SK-N-SH (cell line): ENCODE measurements around the gene NTM. TPM values are rescaled to one million over a fixed set of nuclear protein-coding genes. Genes with fewer than 3 reads are reported as not detected.

Experiments
- CTCF ChIA-PET: fragments of 300-600, 350-600 bp; formaldehyde crosslinking; extraction: SDS; loops from one replicate; lab custom pipeline; 2021; lab: Yijun Ruan, JAX
- POLR2A ChIA-PET: fragments of 350-600 bp; sonication (Branson Sonifier 250); formaldehyde crosslinking; extraction: SDS; loops from one replicate; lab custom pipeline; 2020; ENCODE audit warnings: antibody characterized with exemption, inconsistent platforms; lab: Yijun Ruan, JAX
- DNase-seq: peaks from one replicate; pipeline ENCODE4 v3.0.0; 2012
- H2AFZ ChIP-seq: fragments of 200-600 bp; sonication (generic); 2 replicates; pipeline ENCODE4 v1.8.1; 2016; ENCODE audit warnings: antibody characterized with exemption, mild to moderate bottlenecking, low read depth
- H3F3A ChIP-seq: fragments of 200-600 bp; sonication (generic); replicated peaks from 2 replicates; pipeline ENCODE3; 2016; ENCODE audit warnings: antibody characterized with exemption, mild to moderate bottlenecking; ENCODE audit not compliant: insufficient read depth
- H3K27ac ChIP-seq, 2 experiments: fragments of 200-500 bp in 1 of 2; fragments of 200-600 bp in 1 of 2; sonication (Bioruptor generic) in 1 of 2; sonication (generic), shearing (Covaris generic) in 1 of 2; 2 replicates each; pipeline versions ENCODE4 v1.5.1 to v1.6.1; 2014 to 2016; ENCODE audit warnings: low read depth in 2 of 2, inconsistent platforms in 1 of 2, low read length in 1 of 2, mild to moderate bottlenecking in 1 of 2, mixed read lengths in 1 of 2
- H3K27me3 ChIP-seq: fragments of 200-600 bp; sonication (generic), shearing (Covaris generic); 2 replicates; pipeline ENCODE4 v1.6.1; 2016; ENCODE audit warnings: mixed run types; ENCODE audit not compliant: insufficient read depth
- H3K36me3 ChIP-seq, 2 experiments: fragments of 200-500 bp in 1 of 2; fragments of 200-600 bp in 1 of 2; sonication (Bioruptor generic) in 1 of 2; sonication (generic) in 1 of 2; replicated peaks in 1 of 2; 2 replicates each; pipeline versions ENCODE3 to v1.5.1; 2014 to 2016; ENCODE audit warnings: low read length in 1 of 2, mild to moderate bottlenecking in 1 of 2; ENCODE audit not compliant: insufficient read depth in 2 of 2, control insufficient read depth in 1 of 2
- H3K4me1 ChIP-seq, 2 experiments: fragments of 200-500 bp in 1 of 2; fragments of 200-600 bp in 1 of 2; sonication (Bioruptor generic) in 1 of 2; sonication (generic), shearing (Covaris generic) in 1 of 2; 2 replicates each; pipeline versions ENCODE4 v1.5.1 to v1.6.1; 2014 to 2016; ENCODE audit warnings: low read depth in 1 of 2, low read length in 1 of 2, mixed run types in 1 of 2; ENCODE audit not compliant: insufficient read depth in 2 of 2, control insufficient read depth in 1 of 2
- H3K4me2 ChIP-seq: fragments of 200-600 bp; sonication (generic), shearing (Covaris generic); 2 replicates; pipeline ENCODE4 v1.6.1; 2017; ENCODE audit warnings: mixed run types
- H3K4me3 ChIP-seq, 2 experiments: fragments of 200-500 bp in 1 of 2; fragments of 200-600 bp in 1 of 2; sonication (Bioruptor generic) in 1 of 2; sonication (generic), shearing (Covaris generic) in 1 of 2; 2 replicates each; pipeline versions ENCODE4 v1.5.1 to v1.8.1; 2014 to 2016; ENCODE audit warnings: low read depth in 2 of 2, inconsistent platforms in 1 of 2, low read length in 1 of 2, mild to moderate bottlenecking in 1 of 2, mixed read lengths in 1 of 2, moderate library complexity in 1 of 2
- H3K79me2 ChIP-seq: fragments of 200-600 bp; sonication (generic); 2 replicates; pipeline ENCODE4 v1.8.1; 2017; ENCODE audit warnings: mild to moderate bottlenecking; ENCODE audit not compliant: insufficient read depth
- H3K9ac ChIP-seq: fragments of 200-600 bp; sonication (generic); 2 replicates; pipeline ENCODE4 v1.6.1; 2017; ENCODE audit warnings: mixed run types
- H3K9me2 ChIP-seq: fragments of 200-600 bp; sonication (generic); 2 replicates; pipeline ENCODE4 v1.6.1; 2017; ENCODE audit warnings: mixed run types
- H3K9me3 ChIP-seq: fragments of 200-600 bp; sonication (generic); 2 replicates; pipeline ENCODE4 v1.6.1; 2017; ENCODE audit warnings: mixed run types, mild to moderate bottlenecking, moderate library complexity
- H4K20me1 ChIP-seq: fragments of 200-600 bp; sonication (generic); 2 replicates; pipeline ENCODE4 v1.6.1; 2017; ENCODE audit warnings: mild to moderate bottlenecking, mixed run types; ENCODE audit not compliant: insufficient read depth
- ELF1 ChIP-seq: IDR thresholded peaks from 2 replicates; pipeline ENCODE4 v1.4.0; 2012
- EZH2phosphoT487 ChIP-seq: fragments of 200-600 bp; sonication (generic); IDR thresholded peaks from 2 replicates; pipeline ENCODE4 v1.6.1; 2017; ENCODE audit warnings: low read depth, mixed run types, mild to moderate bottlenecking, antibody characterized with exemption, moderate library complexity, borderline replicate concordance
- FOSL2 ChIP-seq: IDR thresholded peaks from 2 replicates; pipeline ENCODE4 v1.4.0; 2012; ENCODE audit warnings: low read depth, mild to moderate bottlenecking, moderate library complexity, borderline replicate concordance
- FOXJ3 ChIP-seq: sonication (generic); formaldehyde crosslinking; IDR thresholded peaks from 2 replicates; pipeline ENCODE4 v1.5.1; 2020; ENCODE audit warnings: mild to moderate bottlenecking, missing genetic modification reagents
- FOXM1 ChIP-seq: IDR thresholded peaks from 2 replicates; pipeline ENCODE4 v1.4.0; 2012; ENCODE audit warnings: low read depth, mild to moderate bottlenecking
- GABPA ChIP-seq: IDR thresholded peaks from 2 replicates; pipeline ENCODE4 v1.4.0; 2012; ENCODE audit warnings: low read depth, mild to moderate bottlenecking
- IRF3 ChIP-seq: fragments of 150-350 bp; IDR thresholded peaks from 2 replicates; pipeline ENCODE4 v1.6.1; 2016; ENCODE audit warnings: mild to moderate bottlenecking, low read depth, low read length
- JUND ChIP-seq: IDR thresholded peaks from 2 replicates; pipeline ENCODE4 v1.4.0; 2012
- MEF2A ChIP-seq: IDR thresholded peaks from 2 replicates; pipeline ENCODE4 v1.4.0; 2012; ENCODE audit warnings: low read depth, borderline replicate concordance
- NRF1 ChIP-seq: IDR thresholded peaks from 2 replicates; pipeline ENCODE4 v1.6.1; 2012; ENCODE audit warnings: low read depth, mild to moderate bottlenecking, low read length
- RCOR1 ChIP-seq: fragments of 150-350 bp; IDR thresholded peaks from 2 replicates; pipeline ENCODE4 v1.6.1; 2017; ENCODE audit warnings: antibody characterized with exemption, low read length
- RFX5 ChIP-seq: IDR thresholded peaks from 2 replicates; pipeline ENCODE4 v1.6.1; 2012; ENCODE audit warnings: mild to moderate bottlenecking, improper control_type of control experiment, low read length
- YY1 ChIP-seq: IDR thresholded peaks from 2 replicates; pipeline ENCODE4 v1.4.0; 2012; ENCODE audit warnings: low read depth, mild to moderate bottlenecking
- ZBTB33 ChIP-seq: IDR thresholded peaks from 2 replicates; pipeline ENCODE4 v1.4.0; 2012; ENCODE audit warnings: low read depth, borderline replicate concordance
- WGBS: methylation state at CpG from one replicate; pipeline ENCODE4 v1.1.6; 2017; ENCODE audit warnings: low lambda C conversion rate; 5-methylcytosine and 5-hydroxymethylcytosine counted together
- polyA plus RNA-seq, 3 experiments: library from polyadenylated mRNA; depleted of rRNA; stranded (reverse); fragments of >200 nt; gene quantifications; 2 replicates each; pipeline ENCODE4 v1.2.3, GENCODE V29; 2012
- TF ChIP-seq, protein P1 (sequence below): fragments of 150-350 bp; IDR thresholded peaks from 2 replicates; pipeline ENCODE4 v1.6.1; 2017; ENCODE audit warnings: antibody characterized with exemption, low read length, low read depth, borderline replicate concordance
- TF ChIP-seq, protein P2 (sequence below): IDR thresholded peaks from 2 replicates; pipeline ENCODE4 v1.6.1; 2012; ENCODE audit warnings: mild to moderate bottlenecking, low read depth, low read length, moderate library complexity

NTM gene
- polyA plus RNA-seq, 1 of the 3 experiments (the other 2 are of a cell fraction) = 20.0 TPM

DNA sequence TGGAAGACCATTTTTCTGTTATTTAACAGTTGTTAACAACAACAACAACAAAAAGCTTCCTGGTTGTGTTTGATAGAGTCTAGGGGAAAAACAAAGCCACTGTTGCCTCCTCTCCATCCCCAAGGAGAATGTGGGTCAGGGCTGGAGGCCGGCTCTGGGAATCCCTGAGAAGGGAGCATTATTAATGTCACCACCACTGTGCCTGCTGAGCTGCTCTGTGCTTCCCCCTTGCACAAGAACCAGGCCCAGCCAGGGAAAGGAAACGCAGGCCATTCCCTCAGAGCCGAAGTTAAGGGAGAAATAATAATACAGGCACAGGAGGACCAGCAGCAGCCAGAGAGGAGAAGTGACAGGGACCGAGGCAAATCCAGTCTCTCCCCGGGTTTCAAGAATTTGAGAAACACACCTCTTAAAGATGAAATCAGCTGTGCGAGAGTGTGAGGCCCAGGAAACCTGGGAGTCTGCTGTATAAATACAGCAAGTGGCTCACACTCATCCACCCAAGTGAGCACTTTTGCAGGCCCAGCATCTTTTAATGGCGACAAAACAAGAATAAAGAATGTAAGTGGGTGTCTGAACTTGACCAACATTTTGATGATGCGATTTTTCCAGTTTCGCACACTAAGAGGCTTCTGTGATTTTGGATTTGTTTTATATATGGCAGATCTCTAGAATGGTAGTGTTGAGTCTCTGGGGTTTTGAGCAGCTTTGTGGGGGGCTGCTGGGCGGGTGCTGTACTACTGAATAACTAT lies 539.2 kb downstream of the NTM start:
- peaks cover 3 to 46% of the 10 kb centered on the region in 2 experiments; a peak in 2 of 4 replicates for H3K4me1 ChIP-seq
- CTCF ChIA-PET = interaction anchor here (0.6 to 9.9 kb wide), 8 partner anchors 9 to 215 kb away, joined by 3 to 46 read pairs (median 8); no protein-coding TSS in a partner anchor

GRCh38 chr11:131910178-131910522 lies 539.7 kb downstream of the NTM start:
- no peak overlapping the region for H3K27ac ChIP-seq
- CTCF ChIA-PET = interaction anchor here (0.7 to 9.9 kb wide), 10 partner anchors 8 to 215 kb away, joined by 3 to 46 read pairs (median 7); no protein-coding TSS in a partner anchor
- 63% methylated on average over 1 of the region's 21 CpGs for WGBS

More for the DNA sequence above, 539.2 kb downstream of the NTM start:
- Histone ChIP-seq H3K27me3 (no peaks in the 10 kb centered on the region), H3K79me2 (peaks cover 48% of the 10 kb centered on the region), H3K9ac (peak overlapping the region; percentile 93), H3K4me3 (peak overlapping the region; percentile 60 to 95; a peak in 3 of 4 replicates), H3K4me2 (peak overlapping the region; percentile 65), H4K20me1 (no peaks in the 10 kb centered on the region), H3K27ac (no peak overlapping the region), H3F3A (peaks cover 9% of the 10 kb centered on the region), H3K9me2 (no peaks in the 10 kb centered on the region), H3K36me3 (peaks cover 0 to 3% of the 10 kb centered on the region in 2 experiments), H2AFZ (0 out of 2 replicates have a peak overlapping the region, but pooled peaks have one; percentile 17), H3K9me3 (no peaks in the 10 kb centered on the region)
- POLR2A ChIA-PET = no interaction called here
- TF ChIP-seq RCOR1 = no peak
- no peak for TF ChIP-seq FOXJ3 (CRISPR knock-in tag)
- no peak for TF ChIP-seq YY1
- TF ChIP-seq FOXM1 = no peak
- no peak for TF ChIP-seq MEF2A
- TF ChIP-seq, protein P1, sequence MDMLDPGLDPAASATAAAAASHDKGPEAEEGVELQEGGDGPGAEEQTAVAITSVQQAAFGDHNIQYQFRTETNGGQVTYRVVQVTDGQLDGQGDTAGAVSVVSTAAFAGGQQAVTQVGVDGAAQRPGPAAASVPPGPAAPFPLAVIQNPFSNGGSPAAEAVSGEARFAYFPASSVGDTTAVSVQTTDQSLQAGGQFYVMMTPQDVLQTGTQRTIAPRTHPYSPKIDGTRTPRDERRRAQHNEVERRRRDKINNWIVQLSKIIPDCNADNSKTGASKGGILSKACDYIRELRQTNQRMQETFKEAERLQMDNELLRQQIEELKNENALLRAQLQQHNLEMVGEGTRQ = no peak
- TF ChIP-seq FOSL2 = no peak
- WGBS = 82% methylated on average over 10 of the region's 10 CpGs
- no peak for DNase-seq

More at GRCh38 chr11:131910178-131910522, 539.7 kb downstream of the NTM start:
- POLR2A ChIA-PET = no interaction called here
- Histone ChIP-seq H3K4me1 (peaks cover 3 to 46% of the 10 kb centered on the region in 2 experiments; a peak in 2 of 4 replicates), H3F3A (peaks cover 9% of the 10 kb centered on the region), H2AFZ (0 out of 2 replicates have a peak overlapping the region, but pooled peaks have one; percentile 17), H3K9ac (peak overlapping the region; percentile 93), H3K4me2 (peak overlapping the region; percentile 65), H3K9me2 (no peaks in the 10 kb centered on the region), H3K9me3 (no peaks in the 10 kb centered on the region), H3K79me2 (peaks cover 53% of the 10 kb centered on the region), H3K36me3 (peaks cover 0 to 3% of the 10 kb centered on the region in 2 experiments), H4K20me1 (no peaks in the 10 kb centered on the region), H3K27me3 (no peaks in the 10 kb centered on the region), H3K4me3 (peak overlapping the region; percentile 60 to 95; a peak in 3 of 4 replicates)
- DNase-seq = no peak
- TF ChIP-seq NRF1 (no peak), JUND (no peak), GABPA (no peak), EZH2phosphoT487 (no peak), YY1 (no peak), ZBTB33 (no peak), ELF1 (no peak), IRF3 (no peak), RFX5 (no peak)
- TF ChIP-seq, protein P2, sequence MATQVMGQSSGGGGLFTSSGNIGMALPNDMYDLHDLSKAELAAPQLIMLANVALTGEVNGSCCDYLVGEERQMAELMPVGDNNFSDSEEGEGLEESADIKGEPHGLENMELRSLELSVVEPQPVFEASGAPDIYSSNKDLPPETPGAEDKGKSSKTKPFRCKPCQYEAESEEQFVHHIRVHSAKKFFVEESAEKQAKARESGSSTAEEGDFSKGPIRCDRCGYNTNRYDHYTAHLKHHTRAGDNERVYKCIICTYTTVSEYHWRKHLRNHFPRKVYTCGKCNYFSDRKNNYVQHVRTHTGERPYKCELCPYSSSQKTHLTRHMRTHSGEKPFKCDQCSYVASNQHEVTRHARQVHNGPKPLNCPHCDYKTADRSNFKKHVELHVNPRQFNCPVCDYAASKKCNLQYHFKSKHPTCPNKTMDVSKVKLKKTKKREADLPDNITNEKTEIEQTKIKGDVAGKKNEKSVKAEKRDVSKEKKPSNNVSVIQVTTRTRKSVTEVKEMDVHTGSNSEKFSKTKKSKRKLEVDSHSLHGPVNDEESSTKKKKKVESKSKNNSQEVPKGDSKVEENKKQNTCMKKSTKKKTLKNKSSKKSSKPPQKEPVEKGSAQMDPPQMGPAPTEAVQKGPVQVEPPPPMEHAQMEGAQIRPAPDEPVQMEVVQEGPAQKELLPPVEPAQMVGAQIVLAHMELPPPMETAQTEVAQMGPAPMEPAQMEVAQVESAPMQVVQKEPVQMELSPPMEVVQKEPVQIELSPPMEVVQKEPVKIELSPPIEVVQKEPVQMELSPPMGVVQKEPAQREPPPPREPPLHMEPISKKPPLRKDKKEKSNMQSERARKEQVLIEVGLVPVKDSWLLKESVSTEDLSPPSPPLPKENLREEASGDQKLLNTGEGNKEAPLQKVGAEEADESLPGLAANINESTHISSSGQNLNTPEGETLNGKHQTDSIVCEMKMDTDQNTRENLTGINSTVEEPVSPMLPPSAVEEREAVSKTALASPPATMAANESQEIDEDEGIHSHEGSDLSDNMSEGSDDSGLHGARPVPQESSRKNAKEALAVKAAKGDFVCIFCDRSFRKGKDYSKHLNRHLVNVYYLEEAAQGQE = no peak
